Measurements from ENCODE around the gene CARMIL1.
A peak's percentile ranks its signal among the peaks of the same experiment; 100 is the strongest.

The CARMIL1 gene

GRCh38 chr6:25312034-25312620 is 33.0 kb downstream of the CARMIL1 start:
- DNase-seq: no peak

GRCh38 chr6:25312703-25313102 is 33.5 kb downstream of the CARMIL1 start:
- DNase-seq: no peak

GRCh38 chr6:25314509-25315175 is 35.5 kb downstream of the CARMIL1 start:
- no peak for DNase-seq

- DNase-seq: no peak
Observed at GRCh38 chr6:25315194-25316177, 36.3 kb downstream of the CARMIL1 start.

GRCh38 chr6:25316626-25317025 is 37.5 kb downstream of the CARMIL1 start:
- DNase-seq: no peak

GRCh38 chr6:25318589-25318988 is 39.4 kb downstream of the CARMIL1 start:
- DNase-seq: no peak

GRCh38 chr6:25320459-25320858 is 41.3 kb downstream of the CARMIL1 start:
- no peak for DNase-seq

GRCh38 chr6:25322692-25323091 is 43.5 kb downstream of the CARMIL1 start:
- no peak for DNase-seq

- DNase-seq: no peak
Observed at GRCh38 chr6:25324066-25324762, 45.0 kb downstream of the CARMIL1 start.

GRCh38 chr6:25326126-25326525 is 47.0 kb downstream of the CARMIL1 start:
- DNase-seq: no peak

- no peak for DNase-seq
Observed at GRCh38 chr6:25326960-25327359, 47.8 kb downstream of the CARMIL1 start.

- peak; percentile 12 to 68 for DNase-seq
Observed at GRCh38 chr6:25327432-25327831, 48.3 kb downstream of the CARMIL1 start.

- DNase-seq: no peak
Observed at GRCh38 chr6:25329161-25329817, 50.1 kb downstream of the CARMIL1 start.

- DNase-seq: no peak
Observed at GRCh38 chr6:25329982-25330381, 50.8 kb downstream of the CARMIL1 start.

GRCh38 chr6:25330796-25331685 is 51.9 kb downstream of the CARMIL1 start:
- no peak for DNase-seq

GRCh38 chr6:25332165-25332564 is 53.0 kb downstream of the CARMIL1 start:
- no peak for DNase-seq

GRCh38 chr6:25332655-25333071 is 53.5 kb downstream of the CARMIL1 start:
- DNase-seq: no peak

GRCh38 chr6:25333471-25333870 is 54.3 kb downstream of the CARMIL1 start:
- no peak for DNase-seq

- DNase-seq: no peak
Observed at GRCh38 chr6:25334793-25335192, 55.6 kb downstream of the CARMIL1 start.

GRCh38 chr6:25336996-25337395 is 57.8 kb downstream of the CARMIL1 start:
- no peak for DNase-seq

GRCh38 chr6:25337431-25337830 is 58.3 kb downstream of the CARMIL1 start:
- DNase-seq: no peak

All from NCI-H2081 (cell line).